GM19328 (cell line): ENCODE data around the gene RUNX3.

Experiments used
- ATAC-seq: cut with Tn5 transposase; IDR thresholded peaks from one replicate; pipeline ENCODE4 v1.9.1; 2021; ENCODE audit warnings: mild to moderate bottlenecking, moderate library complexity; ENCODE audit not compliant: unreplicated experiment

The RUNX3 gene

DNA sequence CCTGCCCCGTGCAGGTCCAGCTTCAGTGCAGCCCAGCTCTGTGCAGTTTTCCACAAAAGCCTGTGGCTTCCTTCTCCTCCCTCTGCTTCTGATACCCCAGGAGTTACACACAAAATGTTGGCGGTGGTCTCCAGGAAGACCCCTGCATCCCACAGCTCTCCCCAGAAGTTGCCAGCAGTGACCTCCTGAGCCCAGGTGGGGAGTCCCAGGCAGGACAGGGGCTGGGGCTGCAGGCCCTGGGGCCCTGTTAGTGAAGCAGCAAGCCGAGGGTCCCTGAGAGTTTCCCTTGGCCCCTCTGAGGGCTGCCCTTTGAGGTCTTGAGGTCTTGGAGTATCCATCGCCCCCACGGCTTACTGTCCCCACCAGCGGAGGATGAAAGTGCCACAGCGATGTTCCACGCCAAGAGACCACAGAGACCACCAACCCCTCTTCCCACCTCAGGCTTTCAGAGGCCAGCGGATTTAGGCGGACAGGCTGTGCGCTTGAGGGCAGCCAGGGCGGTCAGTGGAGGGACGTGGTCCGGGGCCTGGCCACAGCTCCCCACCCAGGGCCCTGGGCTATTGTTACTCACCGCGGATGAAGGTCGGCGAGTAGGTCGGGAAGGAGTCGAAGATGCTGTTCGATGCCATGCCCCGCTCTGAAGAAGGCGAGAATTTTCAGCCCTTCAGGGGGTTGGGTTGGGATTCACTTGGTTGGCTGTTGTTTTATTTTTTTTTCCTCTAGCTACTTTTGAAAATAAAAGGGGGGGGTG lies 34.0 kb upstream of the RUNX3 start:
- ATAC-seq, result no peak

GRCh38 chr1:24963099-24963872 lies 33.2 kb upstream of the RUNX3 start:
- ATAC-seq, result no peak

DNA sequence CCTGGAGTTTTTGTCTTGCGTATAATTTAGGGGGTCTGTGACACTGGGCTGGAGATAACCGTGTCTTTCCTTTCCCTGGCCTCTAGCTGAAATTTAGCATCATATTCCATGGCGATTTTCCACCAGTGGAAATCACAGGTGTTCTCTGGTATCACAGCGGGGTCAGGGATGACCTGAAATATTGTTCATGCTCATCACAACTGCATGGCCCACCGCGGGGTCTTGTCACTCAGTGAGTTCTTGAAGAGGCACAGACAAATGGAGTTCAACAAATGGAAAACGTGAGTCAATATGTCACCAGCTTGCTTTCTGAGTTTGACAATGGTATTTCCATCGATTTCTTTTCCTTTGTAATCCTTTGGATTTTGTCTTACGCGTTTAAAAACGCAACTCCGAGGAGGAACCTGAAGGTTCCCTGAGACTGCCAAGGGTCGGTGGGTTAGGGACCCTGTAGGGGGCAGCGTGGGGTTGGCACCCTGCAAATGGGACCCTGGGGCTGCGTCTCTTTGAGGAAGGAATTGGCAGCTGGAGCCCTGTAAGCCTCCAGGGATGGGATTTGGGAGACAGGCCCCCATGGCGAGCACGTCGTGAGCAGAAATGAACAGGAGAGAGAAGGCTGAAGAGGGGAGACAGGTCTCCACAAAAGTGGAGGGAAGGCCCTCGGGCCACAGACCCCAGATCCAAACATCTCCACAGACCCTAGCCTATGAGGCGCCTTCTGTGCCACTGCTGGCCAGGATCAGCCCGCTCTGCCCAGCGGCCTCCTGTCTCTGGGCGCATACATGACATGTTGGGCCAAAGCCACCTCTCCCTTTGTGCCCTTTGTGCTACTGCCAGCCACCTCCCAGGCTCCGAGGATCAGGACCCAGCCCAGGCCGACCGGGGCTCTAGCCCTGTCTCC lies 32.1 kb upstream of the RUNX3 start:
- ATAC-seq, result no peak

- no peak for ATAC-seq
Observed at GRCh38 chr1:24961334-24961733, 31.3 kb upstream of the RUNX3 start.

GRCh38 chr1:24960071-24960801 lies 30.2 kb upstream of the RUNX3 start:
- no peak for ATAC-seq

- no peak for ATAC-seq
Observed at GRCh38 chr1:24959623-24959975, 29.5 kb upstream of the RUNX3 start.

DNA sequence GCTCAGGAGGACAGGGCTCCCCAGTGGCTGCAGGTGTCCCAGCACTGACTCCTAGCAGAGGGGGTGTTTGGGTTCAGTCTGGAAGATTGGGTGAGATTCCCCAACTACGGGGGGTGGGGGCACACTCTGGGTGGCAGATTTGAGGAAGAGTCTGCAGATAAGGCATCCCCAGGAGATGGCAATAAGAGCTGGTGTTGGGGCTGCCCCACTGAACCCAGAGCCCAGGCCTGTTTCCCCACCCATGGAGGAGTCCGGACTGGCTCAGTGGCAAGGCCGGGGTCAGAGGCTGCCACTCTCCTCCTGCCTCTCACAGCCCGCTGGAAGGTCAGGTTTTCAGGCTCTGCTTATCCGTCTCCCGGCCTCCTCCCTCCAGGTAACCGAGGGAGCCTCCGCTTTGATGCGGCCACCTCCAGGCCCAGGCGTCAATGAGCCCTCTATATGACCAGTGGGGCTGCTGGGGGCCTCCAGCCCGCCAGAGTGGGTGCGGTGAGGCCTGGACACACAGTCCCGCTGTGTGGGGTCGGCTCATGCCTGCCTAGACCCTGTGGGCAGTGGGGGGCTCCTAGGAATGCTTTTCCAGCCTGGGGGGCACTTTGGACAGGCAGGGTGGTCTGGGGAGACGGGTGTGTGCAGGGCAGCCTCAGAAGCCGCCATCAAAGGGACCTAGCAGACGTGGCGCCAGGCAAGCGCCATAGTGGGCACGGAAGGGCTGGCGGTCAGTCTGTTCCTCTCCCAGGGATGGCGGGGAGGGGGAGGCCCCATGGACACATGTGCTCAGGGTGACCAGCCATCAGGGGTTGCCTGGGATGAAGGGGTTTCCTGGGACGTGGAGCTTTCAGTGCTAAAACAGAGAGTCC lies 28.9 kb upstream of the RUNX3 start:
- no peak for ATAC-seq

GRCh38 chr1:24957808-24958752 lies 28.0 kb upstream of the RUNX3 start:
- ATAC-seq, result no peak

DNA sequence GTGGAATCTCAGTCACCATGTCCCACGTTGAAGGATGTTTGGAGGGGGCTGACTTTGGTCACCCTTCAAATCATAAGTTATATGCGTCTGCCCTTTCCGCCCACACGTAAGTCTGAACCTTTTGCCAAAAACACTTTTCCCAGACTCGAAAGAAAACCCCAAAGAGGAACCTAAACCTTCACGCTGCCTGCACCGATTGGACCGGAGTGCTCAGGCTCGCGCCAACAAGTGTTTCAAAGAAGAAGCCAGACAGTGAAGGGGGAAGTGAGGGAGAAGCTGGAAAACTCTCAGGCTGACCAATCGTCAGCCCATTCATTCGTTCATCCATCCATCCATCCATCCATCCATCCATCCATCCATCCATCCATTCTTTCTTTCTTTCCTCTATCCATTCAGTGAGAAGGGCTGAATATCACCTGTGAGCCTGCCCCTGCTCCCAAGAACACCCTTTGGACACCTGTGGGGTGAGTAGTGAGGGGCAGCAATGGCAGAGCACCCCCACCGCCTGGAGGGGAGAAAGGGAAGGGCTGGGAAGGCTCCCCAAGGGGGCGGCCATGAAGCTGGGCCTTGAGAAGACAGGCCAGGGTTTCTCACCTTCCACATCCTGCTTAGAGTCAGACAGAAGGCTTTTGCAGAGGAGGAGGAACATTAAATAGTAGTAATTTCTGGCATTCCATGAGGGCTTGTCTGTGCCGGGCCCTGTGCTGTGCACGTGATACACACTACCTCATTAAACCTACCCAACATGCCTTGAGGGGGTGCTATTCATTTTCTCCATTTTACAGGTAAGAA lies 27.1 kb upstream of the RUNX3 start:
- no peak for ATAC-seq

DNA sequence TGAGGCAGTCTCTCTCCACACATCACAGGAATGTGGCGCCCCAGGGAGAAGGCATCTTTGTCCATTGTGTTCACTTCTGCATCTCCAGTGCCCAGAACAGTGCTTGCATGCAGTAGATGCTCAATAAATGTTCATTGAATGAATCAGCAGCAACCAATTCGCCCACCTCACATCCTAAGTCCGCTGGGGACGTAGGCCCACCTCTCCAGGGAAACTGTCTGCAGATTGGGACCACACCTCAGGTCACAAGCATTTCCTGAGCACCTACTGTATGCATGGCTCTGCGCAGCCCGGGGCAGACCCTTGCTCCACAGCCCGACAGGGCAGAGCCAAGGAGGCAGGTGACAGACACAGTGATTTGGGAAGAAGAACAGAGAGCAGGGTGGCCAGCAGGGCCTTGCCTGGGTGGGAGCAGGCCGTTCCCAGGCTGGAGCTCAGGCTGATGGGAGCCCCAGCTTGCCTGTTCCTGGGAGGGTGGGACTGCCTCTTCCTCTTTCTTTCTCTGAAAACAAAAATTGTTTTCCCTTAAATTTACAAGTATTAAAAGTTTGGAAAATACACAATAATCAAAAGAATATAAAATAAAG lies 25.8 kb upstream of the RUNX3 start:
- ATAC-seq, result no peak

DNA sequence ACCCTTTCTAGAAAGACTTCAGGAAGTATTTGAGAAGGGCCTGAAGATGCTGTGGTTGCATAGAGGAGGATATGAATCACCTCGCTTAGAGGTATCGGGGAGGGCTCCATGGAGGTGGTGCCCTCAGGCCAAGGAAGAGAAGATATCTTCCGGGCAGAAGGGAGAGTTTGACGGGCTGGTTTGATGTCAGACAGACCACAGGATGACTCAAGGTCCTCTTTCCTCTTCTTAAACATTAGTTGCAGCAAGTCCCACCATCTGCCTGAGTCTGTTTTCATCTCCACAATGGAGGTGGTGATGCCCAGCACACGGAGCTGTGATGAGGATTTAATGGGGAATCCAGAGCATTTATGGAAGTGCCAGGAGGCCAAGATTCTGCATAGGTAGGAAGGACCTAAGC lies 25.1 kb upstream of the RUNX3 start:
- no peak for ATAC-seq

GRCh38 chr1:24954631-24955030 lies 24.6 kb upstream of the RUNX3 start:
- no peak for ATAC-seq

GRCh38 chr1:24954022-24954421 lies 23.9 kb upstream of the RUNX3 start:
- ATAC-seq, result no peak

- ATAC-seq, result no peak
Observed at GRCh38 chr1:24952413-24952841, 22.4 kb upstream of the RUNX3 start.

GRCh38 chr1:24951810-24952412 lies 21.8 kb upstream of the RUNX3 start:
- no peak for ATAC-seq

- ATAC-seq, result no peak
Observed at GRCh38 chr1:24951337-24951736, 21.3 kb upstream of the RUNX3 start.

DNA sequence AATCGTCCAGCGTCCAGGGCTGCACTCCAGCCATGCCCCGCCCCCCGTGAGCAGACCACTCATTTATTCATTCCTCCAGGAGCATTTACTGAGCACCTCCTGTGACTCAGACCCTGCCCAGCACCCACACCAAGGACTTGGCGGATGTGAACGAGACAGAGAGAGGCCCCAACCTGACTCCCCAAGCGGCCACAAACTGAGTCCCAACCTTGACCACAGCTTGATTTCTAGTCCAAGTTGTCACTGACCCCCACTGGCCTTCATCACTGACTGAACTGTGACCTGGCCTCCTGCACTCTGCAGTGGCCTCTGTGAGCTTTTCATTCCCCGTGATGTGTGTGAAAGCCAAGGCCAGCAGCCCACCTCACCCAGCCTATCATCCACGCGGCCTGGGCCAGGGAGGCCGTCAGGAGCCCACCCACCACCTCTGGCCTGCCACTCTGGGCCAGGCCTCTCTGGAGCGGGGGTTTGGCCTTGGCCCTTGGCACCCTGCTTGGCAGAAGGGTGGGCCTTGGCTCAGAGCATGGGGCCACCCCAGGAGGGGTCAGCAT lies 19.3 kb upstream of the RUNX3 start:
- no peak for ATAC-seq
